HG03575 (cell line): ENCODE data around the gene OTOP3.
"Not testable (repeated sequence)": the region's sequence is repeated elsewhere in the genome, so short reads cannot be mapped to it uniquely, and the experiment has no call there.

Experiments used
- ATAC-seq: cut with Tn5 transposase; IDR thresholded peaks from one replicate; pipeline ENCODE4 v1.9.1; 2021; ENCODE audit not compliant: unreplicated experiment, insufficient number of reproducible peaks, low FRiP score; ENCODE audit errors: extremely low read depth

Gene OTOP3, protein sequence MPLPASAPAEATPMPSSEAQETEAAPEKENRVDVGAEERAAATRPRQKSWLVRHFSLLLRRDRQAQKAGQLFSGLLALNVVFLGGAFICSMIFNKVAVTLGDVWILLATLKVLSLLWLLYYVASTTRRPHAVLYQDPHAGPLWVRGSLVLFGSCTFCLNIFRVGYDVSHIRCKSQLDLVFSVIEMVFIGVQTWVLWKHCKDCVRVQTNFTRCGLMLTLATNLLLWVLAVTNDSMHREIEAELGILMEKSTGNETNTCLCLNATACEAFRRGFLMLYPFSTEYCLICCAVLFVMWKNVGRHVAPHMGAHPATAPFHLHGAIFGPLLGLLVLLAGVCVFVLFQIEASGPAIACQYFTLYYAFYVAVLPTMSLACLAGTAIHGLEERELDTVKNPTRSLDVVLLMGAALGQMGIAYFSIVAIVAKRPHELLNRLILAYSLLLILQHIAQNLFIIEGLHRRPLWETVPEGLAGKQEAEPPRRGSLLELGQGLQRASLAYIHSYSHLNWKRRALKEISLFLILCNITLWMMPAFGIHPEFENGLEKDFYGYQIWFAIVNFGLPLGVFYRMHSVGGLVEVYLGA

DNA sequence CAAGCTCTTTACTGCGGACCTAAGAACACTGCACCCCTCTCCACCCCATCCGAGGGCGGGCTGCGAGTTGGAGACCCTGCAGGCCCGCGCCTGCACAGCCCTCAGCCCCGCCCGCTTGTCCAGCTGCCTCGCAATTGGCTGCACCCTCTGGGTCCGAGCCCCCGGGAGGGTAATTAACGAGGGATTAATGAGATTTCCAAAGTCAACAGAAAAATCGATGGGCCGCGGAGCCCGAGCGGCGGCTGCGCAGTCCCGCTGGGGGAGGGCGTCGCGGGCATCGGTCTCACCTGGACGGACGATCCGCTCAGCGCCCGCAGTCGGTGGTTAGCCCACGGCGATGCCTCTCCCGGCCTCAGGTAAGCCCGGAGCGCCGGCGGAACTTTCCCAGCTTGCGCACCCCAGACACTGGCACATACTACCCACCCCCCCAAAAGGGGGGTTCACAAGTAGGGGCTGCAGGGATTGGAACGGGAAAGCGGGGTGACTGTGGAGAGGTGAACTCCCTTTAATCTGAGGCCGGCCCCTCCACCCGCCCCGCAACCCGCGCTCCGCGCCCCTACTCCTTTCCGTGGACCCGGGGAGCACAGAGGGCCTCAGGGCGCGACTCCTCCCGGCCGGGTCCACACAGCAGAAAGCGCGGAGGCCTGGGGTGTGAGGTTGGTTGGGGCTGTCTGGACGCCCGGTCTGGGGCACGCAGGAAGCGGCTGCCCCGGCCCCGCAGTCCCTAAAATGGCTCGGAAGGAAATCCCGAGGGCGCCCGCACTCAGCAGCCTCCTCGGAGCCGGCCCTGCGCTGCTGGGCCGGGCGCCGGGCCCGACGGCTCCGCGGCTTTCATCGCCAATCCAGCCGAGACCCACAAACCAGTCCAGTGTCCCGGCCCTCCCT lies at the start of gene OTOP3:
Gene OTOP3, plus strand, starts transcription at position 314 of the 885 bp plus-strand sequence. Its CDS starts 24 bp downstream, at position 338.
- no peak for ATAC-seq

DNA sequence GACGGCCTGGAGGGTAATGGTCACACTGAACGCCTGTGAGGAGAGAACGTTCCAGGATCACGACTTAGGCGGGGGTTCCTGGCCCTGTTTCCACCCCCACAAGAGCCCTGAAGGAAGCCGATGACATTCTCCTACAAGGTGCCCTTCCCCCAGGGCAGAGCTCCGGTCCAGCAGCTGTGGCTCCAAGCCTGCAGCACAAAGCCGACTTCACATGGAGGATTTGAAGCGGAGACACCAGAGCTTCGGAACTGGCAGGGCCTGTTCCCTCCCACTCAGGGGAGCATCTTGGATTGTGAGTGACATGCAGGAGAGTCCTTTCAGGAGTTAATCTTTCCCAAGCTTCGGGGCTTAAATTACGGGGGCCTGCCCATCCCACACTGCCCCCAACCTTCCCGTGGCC lies 47.2 kb upstream of the OTOP3 start:
- ATAC-seq, result no peak

DNA sequence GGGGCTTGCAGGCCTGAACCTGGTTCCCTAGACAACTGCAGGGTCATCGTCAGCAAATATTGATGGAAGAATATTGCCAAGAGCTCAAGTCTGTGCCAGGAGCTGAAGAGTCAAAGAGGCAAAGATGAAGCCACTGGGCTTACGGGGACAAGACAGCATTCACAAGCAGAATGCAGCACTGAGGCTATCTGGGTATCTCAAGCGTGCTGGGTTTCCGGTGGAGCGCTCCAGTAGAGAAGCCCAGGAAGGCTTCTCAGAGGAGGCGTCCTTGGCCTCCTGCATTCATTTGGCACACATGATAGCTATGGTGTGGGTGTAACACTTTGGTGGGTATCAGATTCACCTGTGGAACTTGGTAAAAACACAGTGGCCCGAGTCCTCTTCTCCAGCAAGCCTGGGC lies 45.1 kb upstream of the OTOP3 start:
- no peak for ATAC-seq

DNA sequence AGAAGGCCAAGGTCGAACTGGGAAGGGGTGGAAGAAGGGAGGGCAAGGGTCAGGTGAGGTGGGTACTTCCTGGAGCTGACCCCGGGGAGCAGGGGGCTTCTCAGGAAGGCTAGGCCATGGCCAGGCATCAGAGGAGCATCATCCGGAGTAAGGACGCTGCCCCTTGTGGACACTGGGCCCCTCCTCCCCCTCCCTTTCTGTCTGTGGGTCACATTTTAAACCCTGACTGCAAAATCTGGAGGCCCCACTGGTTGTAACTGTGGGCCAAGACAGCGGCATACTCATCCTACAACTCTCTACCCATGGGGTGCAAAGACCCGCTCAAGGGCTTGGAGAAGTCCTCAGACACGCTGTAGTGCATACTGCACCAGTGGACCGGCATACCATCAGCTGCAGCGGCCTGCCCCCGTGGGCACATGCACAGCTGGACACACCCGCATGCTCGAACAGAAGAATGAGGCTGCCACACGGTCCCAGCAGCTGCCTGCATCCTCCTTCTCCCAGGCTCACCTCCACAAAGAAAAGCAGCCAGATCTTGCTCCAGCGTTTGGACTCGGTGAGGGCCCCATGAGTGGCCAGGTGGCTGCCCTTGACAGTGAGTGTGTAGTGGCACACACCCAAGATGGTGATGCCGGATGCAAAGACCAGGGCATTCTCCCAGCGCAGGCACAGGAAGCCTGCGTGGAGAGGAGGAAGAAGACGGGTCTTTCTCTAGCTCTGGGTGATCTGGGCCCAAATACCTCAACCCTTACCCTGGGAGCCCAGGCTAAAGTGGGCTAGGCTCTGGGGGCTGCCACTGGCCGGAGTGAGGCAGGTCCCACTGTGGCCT lies 43.5 kb upstream of the OTOP3 start:
- ATAC-seq, result no peak

DNA sequence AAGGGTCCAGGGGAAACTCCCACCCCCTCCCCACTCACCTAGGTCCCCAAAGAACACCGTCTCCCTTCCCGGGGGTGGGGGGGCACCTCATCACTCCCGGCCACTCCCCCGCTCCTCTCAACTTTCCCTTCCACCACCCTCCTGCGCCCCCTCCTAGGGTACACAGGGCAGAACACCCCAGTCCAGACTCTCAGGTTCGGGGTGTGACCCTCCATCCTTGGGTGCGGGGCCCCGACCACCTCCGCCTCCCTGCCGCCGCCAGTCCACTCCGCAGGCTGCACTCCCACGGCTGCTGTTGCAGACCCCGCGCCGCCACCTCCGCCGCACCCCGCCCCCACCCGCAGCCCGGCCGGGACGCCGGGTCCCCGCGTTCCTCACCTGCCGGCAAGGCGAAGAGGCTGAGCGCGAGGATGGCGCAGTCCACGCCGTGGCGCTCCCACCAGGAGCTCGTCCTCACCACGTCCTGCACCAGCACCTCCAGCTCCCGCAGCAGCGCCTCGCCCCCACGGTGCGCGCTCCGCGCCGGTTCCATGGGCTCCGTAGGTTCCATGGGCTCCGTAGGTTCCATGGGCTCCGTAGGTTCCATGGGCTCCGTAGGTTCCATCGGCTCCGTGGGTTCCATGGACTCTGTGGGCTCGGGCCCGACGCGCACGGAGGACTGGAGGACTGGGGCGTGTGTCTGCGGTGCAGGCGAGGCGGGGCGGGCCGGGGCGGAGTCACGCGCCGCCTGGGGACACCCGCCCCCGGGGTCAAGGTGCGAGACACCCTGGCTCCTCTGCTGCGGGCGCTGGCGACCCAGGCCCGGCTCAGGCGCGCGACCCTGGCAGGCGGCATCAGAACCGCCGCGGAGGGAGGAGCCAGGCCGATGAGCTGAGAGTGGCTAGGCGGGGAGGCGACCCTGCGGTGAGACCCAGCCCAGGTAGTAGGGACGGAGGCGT lies 42.5 kb upstream of the OTOP3 start, which contains the start of gene FADS6:
Gene FADS6, minus strand, starts transcription at position 660 of the 938 bp plus-strand sequence. Its CDS starts 38 bp downstream, at position 622.
- no peak for ATAC-seq

DNA sequence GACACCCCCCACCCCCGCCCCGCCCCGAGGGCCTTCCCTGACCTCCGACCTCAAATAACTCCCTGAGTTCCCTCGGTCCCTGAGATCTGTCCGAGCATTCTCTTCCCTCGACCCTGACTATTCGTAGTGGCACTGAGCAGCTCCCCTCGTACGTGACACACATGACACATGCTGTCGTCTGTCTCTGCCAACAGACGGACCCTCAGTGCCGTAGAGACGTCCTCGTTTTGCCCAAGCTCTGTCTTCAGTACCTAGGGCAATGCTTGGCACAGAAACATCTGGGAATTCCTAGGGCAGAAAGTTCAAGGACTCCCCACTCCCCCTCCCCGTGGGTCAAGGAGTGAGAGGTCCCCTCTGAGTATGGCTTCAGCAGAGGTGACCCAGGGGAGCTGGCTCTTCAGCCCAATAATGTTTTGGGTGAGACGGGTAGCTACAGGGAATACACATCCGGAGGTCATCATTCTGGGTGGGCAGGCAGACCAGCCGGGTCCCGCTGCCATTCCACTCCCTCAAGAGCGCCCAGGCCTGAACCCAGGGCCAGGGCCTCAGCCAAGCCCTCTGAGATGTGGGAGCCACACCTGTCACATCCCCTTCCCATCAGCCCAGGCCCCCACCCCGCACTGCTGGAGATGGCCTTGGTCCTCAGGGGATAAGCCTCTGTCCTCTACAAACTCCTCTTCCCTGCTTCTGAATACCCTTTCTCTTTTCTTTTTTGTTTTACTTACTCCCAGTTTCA lies 41.6 kb upstream of the OTOP3 start:
- no peak for ATAC-seq

DNA sequence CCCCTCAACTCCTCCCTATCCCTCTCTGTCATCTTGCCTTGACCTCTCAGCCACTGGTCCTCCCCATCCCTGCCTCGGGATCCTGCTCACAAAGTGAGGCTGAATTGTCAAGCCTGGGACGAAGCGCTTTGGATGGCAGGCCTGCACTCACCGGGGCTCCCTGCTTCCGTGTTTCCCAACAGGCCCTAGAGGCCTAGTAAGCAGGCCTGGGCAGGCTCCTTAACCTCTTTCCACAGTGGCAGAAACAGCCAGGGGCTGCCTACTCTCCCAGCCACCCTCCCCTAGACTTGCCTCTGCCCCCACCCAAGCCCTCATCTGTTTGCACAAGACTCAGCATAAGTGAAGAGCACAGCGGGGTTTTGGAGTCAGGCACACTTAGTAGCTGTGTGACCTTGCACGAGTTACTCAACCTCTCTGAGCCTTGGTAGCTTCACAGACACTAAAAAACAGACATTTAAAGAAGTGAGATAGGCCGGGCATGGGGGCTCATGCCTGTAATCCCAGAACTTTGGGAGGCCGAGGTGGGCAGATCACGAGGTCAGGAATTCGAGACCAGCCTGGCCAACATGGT lies 37.2 kb upstream of the OTOP3 start:
- ATAC-seq, result no peak

DNA sequence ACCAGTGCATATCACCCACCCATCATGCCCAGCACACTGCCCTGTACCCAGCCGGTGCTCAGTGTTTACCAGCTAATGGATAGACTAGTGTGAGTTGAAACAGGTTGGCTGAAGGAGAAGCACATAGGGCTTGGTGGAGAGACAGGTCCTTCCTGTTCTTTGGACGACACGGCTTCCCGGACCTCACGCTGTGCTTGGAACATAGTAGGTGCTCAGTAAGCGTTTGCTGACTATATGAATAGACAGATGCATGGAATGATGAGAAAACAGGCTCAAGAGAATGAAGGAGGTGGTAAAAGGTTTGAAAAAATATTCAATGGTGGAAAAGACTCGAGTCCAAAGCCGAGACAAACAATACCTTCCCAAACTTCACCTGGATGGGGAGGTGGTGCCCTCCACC lies 35.5 kb upstream of the OTOP3 start:
- ATAC-seq, result no peak

DNA sequence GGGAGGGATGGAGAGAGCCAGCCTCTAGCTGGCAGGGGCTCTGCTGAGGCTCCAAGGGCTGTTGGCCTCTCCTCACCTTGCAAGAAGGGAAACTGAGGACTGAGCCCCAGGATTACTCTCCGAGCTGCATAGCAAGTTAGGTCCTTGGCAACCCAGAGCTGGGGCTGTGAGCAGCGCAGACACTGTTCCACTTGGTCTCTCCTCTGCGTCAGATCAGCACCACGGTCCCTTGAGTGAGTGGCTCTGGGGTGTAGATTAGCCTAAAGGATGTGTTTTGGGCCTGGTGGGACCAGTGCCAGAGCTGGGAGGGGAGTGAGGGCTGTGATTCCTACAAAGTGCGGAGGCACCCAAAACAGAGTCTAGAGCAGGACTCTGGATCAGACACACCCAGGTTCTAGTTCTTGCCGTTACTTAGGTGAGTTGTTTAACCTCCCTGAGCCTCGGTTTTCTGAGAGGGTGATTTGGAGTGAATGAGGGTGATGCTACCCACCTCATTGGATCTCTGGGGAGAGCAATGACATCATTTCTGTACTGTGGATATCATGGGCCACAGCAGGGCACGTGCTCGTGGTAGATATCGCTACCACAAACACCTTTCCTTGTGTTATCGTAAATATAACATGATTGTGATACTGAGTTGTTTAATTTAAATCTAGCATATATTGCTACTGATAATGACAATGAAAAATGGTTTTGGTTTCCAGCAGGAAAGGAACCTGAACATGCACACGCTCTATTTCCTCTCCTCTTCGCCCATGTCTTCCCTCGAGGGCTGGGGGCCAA lies 34.2 kb upstream of the OTOP3 start:
- no peak for ATAC-seq

DNA sequence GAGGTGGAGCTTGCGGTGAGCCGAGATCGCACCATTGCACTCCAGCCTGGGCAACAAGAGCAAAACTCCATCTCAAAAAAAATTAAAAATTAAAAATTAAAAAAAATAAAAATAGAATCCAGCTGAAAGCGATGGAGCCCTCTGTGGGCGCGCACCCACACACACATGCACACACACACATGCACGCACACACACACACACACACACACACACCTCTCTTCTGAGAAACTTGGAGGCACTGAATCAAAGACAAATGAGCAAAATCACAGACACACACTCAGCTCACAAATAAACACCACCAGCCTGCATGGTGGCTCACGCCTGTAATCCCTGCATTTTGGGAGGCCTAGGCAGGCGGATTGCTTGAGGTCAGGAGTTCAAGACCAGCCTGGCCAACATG lies 32.7 kb upstream of the OTOP3 start:
- no peak for ATAC-seq

DNA sequence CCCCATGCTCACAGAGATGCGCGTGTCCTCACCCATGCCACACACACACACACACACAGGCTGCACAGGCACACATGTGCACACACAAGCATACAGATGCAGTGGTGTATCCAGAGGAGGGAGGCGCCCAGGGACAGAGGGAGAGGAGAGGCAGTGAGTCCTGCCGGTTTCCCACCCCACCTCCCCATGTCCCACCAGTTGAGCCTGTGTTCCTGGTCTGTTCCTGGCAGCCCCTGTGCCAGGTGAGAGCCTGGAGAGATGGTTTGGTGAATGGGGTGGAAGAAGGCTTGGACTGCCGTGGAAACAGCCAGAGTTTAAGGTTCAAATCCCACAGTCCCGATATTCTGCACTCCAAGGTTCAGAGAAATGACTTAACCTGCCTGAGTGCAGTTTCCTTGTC lies 32.0 kb upstream of the OTOP3 start:
- no peak for ATAC-seq

DNA sequence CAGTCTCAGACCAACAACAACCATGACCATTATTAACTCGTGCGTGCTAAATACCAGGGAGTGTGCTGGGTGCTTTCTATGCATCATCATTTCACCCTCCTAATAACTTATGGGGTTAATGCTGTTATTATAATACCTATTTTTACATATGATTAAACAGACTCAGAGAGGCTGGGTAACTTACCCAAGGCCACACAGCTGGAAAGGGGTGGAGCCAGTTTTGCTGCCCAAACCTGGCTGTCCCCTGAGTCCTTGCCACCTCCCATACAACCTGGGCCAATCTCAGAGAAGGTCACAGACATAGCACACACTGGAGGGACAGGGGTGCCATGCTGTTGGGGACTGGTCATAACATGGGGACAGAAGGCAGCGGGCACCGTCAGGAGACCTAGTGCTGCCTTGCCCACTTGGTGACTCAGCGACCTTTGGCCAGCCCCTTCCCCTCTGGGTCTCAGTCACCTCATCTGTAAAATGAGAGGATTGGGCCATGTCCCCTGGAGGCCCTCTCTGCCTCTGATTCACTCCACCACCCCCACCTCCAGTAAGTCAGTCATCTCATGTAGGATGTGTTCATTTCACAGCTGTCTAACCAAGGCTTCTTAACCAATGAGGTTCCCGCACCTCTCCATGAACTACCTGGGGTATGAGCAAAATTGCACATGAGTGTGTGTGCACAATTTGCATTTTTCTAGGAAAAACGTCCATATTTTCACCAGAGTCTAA lies 30.9 kb upstream of the OTOP3 start:
- ATAC-seq, result no peak

DNA sequence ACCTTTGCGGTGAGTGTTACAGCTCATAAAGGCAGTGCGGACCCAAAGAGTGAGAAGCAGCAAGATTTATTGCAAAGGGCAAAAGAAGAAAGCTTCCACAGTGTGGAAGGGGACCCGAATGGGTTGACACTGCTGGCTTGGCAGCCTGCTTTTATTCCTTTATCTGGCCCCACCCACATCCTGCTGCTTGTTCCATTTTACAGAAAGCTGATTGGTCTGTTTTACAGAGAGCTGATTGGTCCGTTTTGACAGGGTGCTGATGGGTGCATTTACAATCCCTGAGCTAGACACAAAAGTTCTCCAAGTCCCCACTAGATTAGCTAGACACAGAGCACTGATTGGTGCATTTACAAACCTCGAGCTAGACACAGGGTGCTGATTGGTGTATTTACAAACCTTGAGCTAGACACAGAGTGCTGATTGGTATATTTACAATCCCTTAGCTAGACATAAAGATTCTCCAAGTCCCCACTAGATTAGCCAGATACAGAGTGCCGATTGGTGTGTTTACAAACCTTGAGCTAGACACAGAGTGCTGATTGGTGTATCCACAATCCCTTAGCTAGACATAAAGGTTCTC lies 29.4 kb upstream of the OTOP3 start:
- not testable (repeated sequence) for ATAC-seq

DNA sequence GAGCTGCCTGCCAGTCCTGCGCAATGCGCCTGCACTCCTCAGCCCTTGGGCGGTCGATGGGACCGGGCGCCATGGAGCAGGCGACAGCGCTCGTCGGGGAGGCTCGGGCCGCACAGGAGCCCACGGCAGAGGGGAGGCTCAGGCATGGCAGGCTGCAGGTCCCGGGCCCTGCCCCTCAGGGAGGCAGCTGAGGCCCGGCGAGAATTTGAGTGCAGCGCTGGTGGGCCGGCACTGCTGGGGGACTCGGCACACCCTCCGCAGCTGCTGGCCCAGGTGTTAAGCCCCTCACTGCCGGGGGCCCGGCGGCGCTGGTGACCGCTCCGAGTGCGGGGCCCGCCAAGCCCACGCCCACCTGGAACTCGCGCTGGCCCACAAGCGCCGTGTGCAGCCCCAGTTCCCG lies 28.7 kb upstream of the OTOP3 start:
- ATAC-seq, result no peak

DNA sequence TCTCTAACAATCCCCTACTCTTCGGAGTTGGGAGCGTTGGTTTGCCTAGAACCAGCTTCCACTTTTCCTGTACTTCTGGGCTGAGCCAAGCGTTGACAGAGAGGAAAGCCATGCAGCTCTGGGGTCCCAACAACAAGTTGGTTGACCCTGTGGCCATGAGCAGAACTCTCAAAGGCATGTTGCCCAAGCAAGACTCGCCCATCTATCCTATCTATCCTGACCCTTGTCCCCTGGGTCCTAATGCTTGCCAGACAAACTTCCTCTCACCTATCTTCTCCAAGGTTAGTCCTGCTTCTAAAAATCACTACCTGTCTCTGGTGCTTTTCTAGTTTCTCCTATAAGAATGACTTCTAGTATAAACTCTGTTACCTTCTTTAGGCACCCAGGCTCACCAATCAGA lies 26.6 kb upstream of the OTOP3 start:
- ATAC-seq, result not testable (repeated sequence)
